H7 (cell line): Measurements from ENCODE around the gene TAF11L3. TPM values are rescaled to one million over a fixed set of nuclear protein-coding genes. Genes with fewer than 3 reads are reported as not detected.
"Not testable (repeated sequence)": the region's sequence is repeated elsewhere in the genome, so short reads cannot be mapped to it uniquely, and the experiment has no call there.

ENCODE experiments used
- DNase-seq: peaks from one replicate; pipeline ENCODE4 v3.0.0; 2012
- H3K27me3 ChIP-seq: 2 replicates; pipeline ENCODE4 v1.6.0; 2011; ENCODE audit warnings: mild to moderate bottlenecking, low read length; ENCODE audit not compliant: control insufficient read depth, insufficient read depth
- H3K36me3 ChIP-seq: replicated peaks from 2 replicates; pipeline ENCODE4 v1.5.1; 2011; ENCODE audit warnings: low read length; ENCODE audit not compliant: control insufficient read depth, insufficient read depth
- H3K4me3 ChIP-seq: 2 replicates; pipeline ENCODE4 v1.5.1; 2011; ENCODE audit warnings: low read depth, mild to moderate bottlenecking, control low read depth, low read length, moderate library complexity; ENCODE audit not compliant: insufficient read depth
- total RNA-seq: library from RNA; depleted of rRNA; stranded (reverse); fragments of >200 nt; shearing (Covaris generic); gene quantifications from 2 replicates; pipeline ENCODE4 v1.2.3, GENCODE V29; 2014; rRNA removed

The TAF11L3 gene
- total RNA-seq, 1 experiment from 2014 or later = not detected

- not testable (repeated sequence) for H3K27me3 ChIP-seq, H3K36me3 ChIP-seq, DNase-seq, H3K4me3 ChIP-seq
Observed at GRCh38 chr5:17519508-17519907, 1.3 kb downstream of the TAF11L3 start.

GRCh38 chr5:17521501-17521900 is 3.3 kb downstream of the TAF11L3 start, which contains the start of gene TAF11L4:
TSS of gene TAF11L4 (plus strand) at chr5:17521801.
- H3K27me3 ChIP-seq, H3K36me3 ChIP-seq, H3K4me3 ChIP-seq, DNase-seq: not testable (repeated sequence)

GRCh38 chr5:17524935-17525334 is 6.8 kb downstream of the TAF11L3 start, which contains the start of gene TAF11L5:
TSS of gene TAF11L5 (plus strand) at chr5:17525235.
- H3K4me3 ChIP-seq, H3K36me3 ChIP-seq, DNase-seq, H3K27me3 ChIP-seq: not testable (repeated sequence)

- not testable (repeated sequence) for H3K36me3 ChIP-seq, DNase-seq, H3K27me3 ChIP-seq, H3K4me3 ChIP-seq
Observed at GRCh38 chr5:17526504-17526903, 8.3 kb downstream of the TAF11L3 start.

GRCh38 chr5:17528369-17528768 is 10.2 kb downstream of the TAF11L3 start, which contains the start of gene TAF11L6:
TSS of gene TAF11L6 (plus strand) at chr5:17528669.
- H3K4me3 ChIP-seq, H3K27me3 ChIP-seq, DNase-seq, H3K36me3 ChIP-seq: not testable (repeated sequence)

Other genes with a start within 250 kb of the TAF11L3 start
- not detected in 2 replicates for gene TAF11L2, start 20.1 kb upstream of the TAF11L3 start, total RNA-seq
- gene TAF11L4, start 3.4 kb downstream of the TAF11L3 start, total RNA-seq = not detected in 2 replicates
- not detected in 2 replicates for gene TAF11L5, start 6.9 kb downstream of the TAF11L3 start, total RNA-seq
- gene TAF11L6, start 10.3 kb downstream of the TAF11L3 start, total RNA-seq = not detected in 2 replicates
- gene TAF11L7, start 67.4 kb downstream of the TAF11L3 start, total RNA-seq = not detected in 2 replicates
- not detected in 2 replicates for gene TAF11L8, start 72.6 kb downstream of the TAF11L3 start, total RNA-seq
- not detected in 2 replicates for gene TAF11L9, start 76.0 kb downstream of the TAF11L3 start, total RNA-seq
- not detected in 2 replicates for gene TAF11L10, start 79.5 kb downstream of the TAF11L3 start, total RNA-seq
- gene TAF11L11, start 85.8 kb downstream of the TAF11L3 start, total RNA-seq = not detected in 2 replicates
- not detected in 2 replicates for gene TAF11L12, start 92.0 kb downstream of the TAF11L3 start, total RNA-seq
- gene TAF11L13, start 113.7 kb downstream of the TAF11L3 start, total RNA-seq = not detected in 2 replicates
- not detected in 2 replicates for gene TAF11L14, start 116.1 kb downstream of the TAF11L3 start, total RNA-seq